ACC112 (cell line): ENCODE measurements around the gene XPO1.
"Not testable (repeated sequence)": the region's sequence is repeated elsewhere in the genome, so short reads cannot be mapped to it uniquely, and the experiment has no call there.

Experiments used
- H2AFZ ChIP-seq: fragments of 200-600 bp; sonication (generic); one replicate; pipeline ENCODE4 v1.6.0; 2017; ENCODE audit warnings: antibody characterized with exemption, low read length; ENCODE audit not compliant: unreplicated experiment
- H3K27ac ChIP-seq: fragments of 200-600 bp; sonication (generic); 2 replicates; pipeline ENCODE4 v1.5.1; 2014; ENCODE audit warnings: low read depth, mild to moderate bottlenecking, antibody characterized with exemption, low read length, moderate library complexity
- H3K27me3 ChIP-seq: fragments of 200-600 bp; sonication (generic); 2 replicates; pipeline ENCODE4 v1.6.1; 2014; ENCODE audit warnings: mild to moderate bottlenecking, antibody characterized with exemption, low read length, moderate library complexity, mixed read lengths; ENCODE audit not compliant: insufficient read depth
- H3K36me3 ChIP-seq: fragments of 200-600 bp; sonication (generic); 2 replicates; pipeline ENCODE4 v1.6.1; 2016; ENCODE audit warnings: mild to moderate bottlenecking, antibody characterized with exemption, low read length, moderate library complexity, mixed read lengths; ENCODE audit not compliant: insufficient read depth
- H3K4me1 ChIP-seq: fragments of 200-600 bp; sonication (generic); one replicate; pipeline ENCODE4 v1.6.1; 2016; ENCODE audit warnings: low read length, mixed read lengths; ENCODE audit not compliant: insufficient read depth, unreplicated experiment, control insufficient read depth
- H3K4me3 ChIP-seq: fragments of 200-600 bp; sonication (generic); 2 replicates; pipeline ENCODE4 v1.5.1; 2014; ENCODE audit warnings: mild to moderate bottlenecking, low read depth, low read length
- H3K79me2 ChIP-seq: fragments of 200-600 bp; sonication (generic); one replicate; pipeline ENCODE4 v1.6.0; 2016; ENCODE audit warnings: low read length; ENCODE audit not compliant: control insufficient read depth, unreplicated experiment, insufficient read depth

XPO1 gene

GRCh38 chr2:61450144-61450543 is 88.0 kb downstream of the XPO1 start:
- H3K36me3 ChIP-seq = peaks cover 4% of the 10 kb centered on the region; the same call in 1 of the 2 replicates
- no peak overlapping the region for H3K27ac ChIP-seq
- H3K4me3 ChIP-seq = no peak overlapping the region
- H3K4me1 ChIP-seq = no peaks in the 10 kb centered on the region
- no peaks in the 10 kb centered on the region for H3K27me3 ChIP-seq
- no peak overlapping the region for H2AFZ ChIP-seq
- H3K79me2 ChIP-seq = peaks cover 88% of the 10 kb centered on the region

GRCh38 chr2:61448229-61448628 is 89.9 kb downstream of the XPO1 start:
- H3K36me3 ChIP-seq = peaks cover 4% of the 10 kb centered on the region; the same call in 1 of the 2 replicates
- H3K27ac ChIP-seq = no peak overlapping the region
- peaks cover 86% of the 10 kb centered on the region for H3K79me2 ChIP-seq
- no peak overlapping the region for H2AFZ ChIP-seq
- H3K4me3 ChIP-seq = no peak overlapping the region
- H3K4me1 ChIP-seq = no peaks in the 10 kb centered on the region
- H3K27me3 ChIP-seq = no peaks in the 10 kb centered on the region

GRCh38 chr2:61446971-61447370 is 91.2 kb downstream of the XPO1 start:
- not testable (repeated sequence) for H2AFZ ChIP-seq, H3K4me3 ChIP-seq, H3K27ac ChIP-seq, H3K4me1 ChIP-seq, H3K36me3 ChIP-seq, H3K27me3 ChIP-seq
- H3K79me2 ChIP-seq = peaks cover 86% of the 10 kb centered on the region

GRCh38 chr2:61443342-61444041 is 94.7 kb downstream of the XPO1 start:
- Histone ChIP-seq H3K79me2 (peaks cover 86% of the 10 kb centered on the region), H3K4me1 (no peaks in the 10 kb centered on the region), H3K27me3 (no peaks in the 10 kb centered on the region), H2AFZ (no peak overlapping the region), H3K36me3 (no peaks in the 10 kb centered on the region; the same call in 1 of the 2 replicates), H3K27ac (no peak overlapping the region), H3K4me3 (no peak overlapping the region)

- H2AFZ ChIP-seq = no peak overlapping the region
- H3K36me3 ChIP-seq = no peaks in the 10 kb centered on the region; the same call in 1 of the 2 replicates
- no peak overlapping the region for H3K4me3 ChIP-seq
- no peak overlapping the region for H3K27ac ChIP-seq
- H3K27me3 ChIP-seq = no peaks in the 10 kb centered on the region
- peaks cover 8% of the 10 kb centered on the region for H3K4me1 ChIP-seq
- peaks cover 91% of the 10 kb centered on the region for H3K79me2 ChIP-seq
These were observed 98.7 kb downstream of the XPO1 start for GRCh38 chr2:61439241-61440002.

- H3K27me3 ChIP-seq = no peaks in the 10 kb centered on the region
- H3K79me2 ChIP-seq = peaks cover 92% of the 10 kb centered on the region
- H3K4me1 ChIP-seq = peaks cover 8% of the 10 kb centered on the region
- no peak overlapping the region for H3K27ac ChIP-seq
- H3K4me3 ChIP-seq = no peak overlapping the region
- H3K36me3 ChIP-seq = no peaks in the 10 kb centered on the region
- H2AFZ ChIP-seq = no peak overlapping the region
These were observed 99.5 kb downstream of the XPO1 start for GRCh38 chr2:61438670-61439069.

GRCh38 chr2:61437170-61437569 is 101.0 kb downstream of the XPO1 start:
- no peaks in the 10 kb centered on the region for H3K27me3 ChIP-seq
- no peak overlapping the region for H2AFZ ChIP-seq
- H3K27ac ChIP-seq = no peak overlapping the region
- H3K36me3 ChIP-seq = no peaks in the 10 kb centered on the region
- peaks cover 90% of the 10 kb centered on the region for H3K79me2 ChIP-seq
- H3K4me3 ChIP-seq = no peak overlapping the region
- peaks cover 8% of the 10 kb centered on the region for H3K4me1 ChIP-seq

GRCh38 chr2:61436092-61436491 is 102.1 kb downstream of the XPO1 start:
- H3K4me1 ChIP-seq = peaks cover 8% of the 10 kb centered on the region
- H3K4me3 ChIP-seq = peak overlapping the region; percentile 12; the same call in 1 of the 2 replicates
- H3K27me3 ChIP-seq = no peaks in the 10 kb centered on the region

GRCh38 chr2:61435291-61435690 is 102.9 kb downstream of the XPO1 start:
- H3K79me2 ChIP-seq = peaks cover 91% of the 10 kb centered on the region
- no peaks in the 10 kb centered on the region for H3K27me3 ChIP-seq
- no peaks in the 10 kb centered on the region for H3K36me3 ChIP-seq
- H3K27ac ChIP-seq = no peak overlapping the region
- no peak overlapping the region for H3K4me3 ChIP-seq
- H3K4me1 ChIP-seq = peaks cover 8% of the 10 kb centered on the region
- H2AFZ ChIP-seq = no peak overlapping the region

More at GRCh38 chr2:61436092-61436491, 102.1 kb downstream of the XPO1 start:
- Histone ChIP-seq H3K79me2 (peaks cover 87% of the 10 kb centered on the region), H3K36me3 (no peaks in the 10 kb centered on the region), H3K27ac (no peak overlapping the region), H2AFZ (no peak overlapping the region)

- Histone ChIP-seq H3K4me1 (peaks cover 8% of the 10 kb centered on the region), H2AFZ (no peak overlapping the region), H3K36me3 (no peaks in the 10 kb centered on the region), H3K79me2 (peaks cover 86% of the 10 kb centered on the region), H3K27me3 (no peaks in the 10 kb centered on the region), H3K27ac (no peak overlapping the region), H3K4me3 (no peak overlapping the region)
These were observed 103.8 kb downstream of the XPO1 start for GRCh38 chr2:61434314-61434713.

GRCh38 chr2:61433606-61434005 is 104.5 kb downstream of the XPO1 start:
- Histone ChIP-seq H3K27ac (no peak overlapping the region), H2AFZ (no peak overlapping the region), H3K4me1 (peaks cover 8% of the 10 kb centered on the region), H3K4me3 (no peak overlapping the region), H3K27me3 (no peaks in the 10 kb centered on the region), H3K36me3 (no peaks in the 10 kb centered on the region), H3K79me2 (peaks cover 80% of the 10 kb centered on the region)
